Stimulated activated CD4-positive, alpha-beta T cell treated with anti-CD3 and anti-CD28 coated beads, Interleukin-12 subunit alpha, Interleukin-12 subunit beta, amount 100 ng/mL, for 4 hours (primary cell): Measurements from ENCODE around the gene PPP1R13B.

Experiments used
- DNase-seq: peaks from one replicate; pipeline ENCODE4 v3.0.0-alpha.2; 2020

Gene PPP1R13B

GRCh38 chr14:103708750-103709187 lies 138.6 kb downstream of the PPP1R13B start:
- DNase-seq = no peak

DNA sequence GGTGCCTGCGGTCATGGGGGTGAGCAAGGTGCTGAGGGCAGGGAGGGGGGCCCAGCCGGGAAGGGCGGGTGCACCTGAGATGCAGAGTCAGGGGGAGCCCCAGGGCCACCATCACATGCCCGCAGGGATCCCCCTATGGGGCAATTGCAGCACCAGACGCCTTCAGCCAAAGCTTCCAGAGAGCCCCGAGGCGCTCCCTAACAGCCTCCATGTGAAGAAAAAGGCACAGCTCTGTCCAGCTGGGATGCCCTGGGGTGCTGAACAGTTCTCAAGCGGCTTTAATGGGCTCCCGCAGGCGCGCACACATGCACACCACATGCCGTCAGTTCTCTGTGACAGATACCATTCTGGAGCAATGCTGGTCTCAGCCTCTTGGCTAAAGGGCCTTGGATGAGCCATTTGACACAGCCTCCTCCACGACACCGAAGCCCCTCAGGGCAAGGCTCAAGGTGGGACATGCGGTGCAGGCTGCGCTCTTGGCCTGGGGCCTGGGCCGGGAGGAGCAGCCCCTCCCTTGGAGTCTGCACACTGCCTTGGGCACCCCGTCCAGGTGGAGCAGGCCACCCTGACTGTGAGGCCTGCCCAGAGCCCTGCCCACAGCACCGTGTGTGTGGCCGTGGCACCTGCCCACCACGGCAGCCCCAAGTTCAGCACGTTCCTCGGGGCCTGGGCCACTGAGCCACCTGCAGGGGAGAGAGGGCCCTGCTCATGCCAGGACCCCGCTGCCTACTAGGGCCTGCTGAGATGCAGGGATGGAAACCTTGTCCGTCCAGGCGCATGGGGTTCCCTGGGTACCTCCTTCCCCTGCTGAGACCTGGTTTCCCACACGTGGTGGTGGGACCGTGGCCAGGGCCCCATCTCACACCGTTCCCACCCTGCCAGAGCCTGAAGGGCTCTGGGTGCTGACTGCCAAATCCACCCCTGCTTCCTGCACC lies 139.8 kb downstream of the PPP1R13B start:
- DNase-seq = no peak

DNA sequence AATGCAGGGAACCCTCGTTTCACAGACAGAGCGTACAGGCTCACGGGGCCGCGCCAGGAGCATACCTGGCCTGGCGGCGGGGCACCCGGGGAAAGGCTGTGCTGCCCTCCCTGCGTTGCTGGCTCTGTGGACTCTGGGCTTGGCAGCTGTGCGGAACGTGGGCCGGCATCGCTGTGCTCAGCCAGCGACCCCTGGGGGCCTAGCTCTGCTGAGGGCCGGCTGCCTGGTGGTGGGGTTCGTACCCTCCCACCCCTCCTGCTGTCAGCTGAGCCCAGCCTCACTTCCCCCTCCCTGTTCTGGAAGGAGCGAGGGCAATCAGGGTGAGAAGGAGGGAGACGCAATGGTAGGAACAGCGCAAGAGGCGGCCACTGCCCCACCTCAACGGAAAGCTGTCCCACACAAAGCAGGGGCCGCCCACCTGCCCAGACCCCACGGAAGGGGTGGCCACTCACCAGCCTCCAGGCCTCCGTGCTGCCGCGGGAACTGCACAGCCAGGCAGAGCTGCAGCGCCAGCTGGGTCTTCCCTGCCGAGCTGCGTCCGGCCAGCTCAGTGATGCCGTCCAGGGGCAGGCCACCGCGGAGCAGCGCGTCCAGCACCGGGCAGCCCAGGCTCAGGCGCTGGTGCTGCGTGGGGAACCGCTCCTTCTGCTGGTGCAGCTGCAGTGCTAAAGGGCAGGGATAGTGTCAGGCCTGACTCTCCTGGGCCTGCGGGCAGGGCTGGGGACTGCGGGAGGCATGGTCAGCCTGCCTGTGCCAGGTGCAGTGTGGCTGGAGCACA lies 140.6 kb downstream of the PPP1R13B start:
- no peak for DNase-seq

DNA sequence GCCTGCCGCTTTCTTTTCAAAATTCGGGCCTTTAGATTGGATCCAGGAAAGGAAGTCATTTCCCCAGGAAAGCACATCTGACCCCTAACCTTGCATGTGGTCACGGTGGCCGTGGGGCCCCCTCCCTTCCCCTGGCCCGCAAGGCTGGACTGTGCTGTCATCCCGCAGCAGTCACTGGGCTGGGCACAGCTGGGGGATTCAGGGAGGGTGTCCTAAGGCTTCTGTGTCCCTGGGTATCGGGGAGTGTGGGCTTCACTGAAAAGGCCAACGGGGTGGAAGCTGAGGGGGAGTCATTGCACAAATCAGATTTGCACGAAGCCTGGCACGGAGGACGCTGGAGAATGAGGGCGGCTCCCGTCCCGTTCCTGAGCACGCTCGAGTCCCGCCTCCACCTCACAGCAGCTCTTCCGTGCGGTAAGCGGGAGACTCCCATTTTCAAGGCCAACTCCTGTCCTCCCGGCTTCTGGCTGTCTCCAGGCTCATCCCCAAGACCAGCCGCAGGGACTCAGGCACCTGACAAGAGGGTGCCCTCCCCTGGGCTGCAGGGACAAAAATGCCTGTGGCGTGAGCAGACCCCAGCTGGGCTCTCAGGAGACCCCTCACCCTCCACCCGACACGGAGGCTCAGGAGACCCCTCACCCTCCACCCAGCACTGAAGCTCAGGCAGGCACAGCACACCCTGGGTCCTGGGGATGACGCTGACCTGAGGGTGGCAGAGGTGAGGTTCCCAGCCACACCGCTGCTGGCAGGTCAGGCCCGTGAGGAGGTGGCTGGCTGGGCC lies 141.7 kb downstream of the PPP1R13B start:
- no peak for DNase-seq

- DNase-seq = no peak
These were observed 142.3 kb downstream of the PPP1R13B start for GRCh38 chr14:103705118-103705503.

- no peak for DNase-seq
These were observed 142.7 kb downstream of the PPP1R13B start for GRCh38 chr14:103704708-103705107.

GRCh38 chr14:103703433-103704385 lies 143.7 kb downstream of the PPP1R13B start:
- no peak for DNase-seq

GRCh38 chr14:103702497-103703432 lies 144.6 kb downstream of the PPP1R13B start:
- DNase-seq = no peak

GRCh38 chr14:103702095-103702494 lies 145.3 kb downstream of the PPP1R13B start:
- no peak for DNase-seq

GRCh38 chr14:103700753-103701490 lies 146.5 kb downstream of the PPP1R13B start:
- DNase-seq = no peak

DNA sequence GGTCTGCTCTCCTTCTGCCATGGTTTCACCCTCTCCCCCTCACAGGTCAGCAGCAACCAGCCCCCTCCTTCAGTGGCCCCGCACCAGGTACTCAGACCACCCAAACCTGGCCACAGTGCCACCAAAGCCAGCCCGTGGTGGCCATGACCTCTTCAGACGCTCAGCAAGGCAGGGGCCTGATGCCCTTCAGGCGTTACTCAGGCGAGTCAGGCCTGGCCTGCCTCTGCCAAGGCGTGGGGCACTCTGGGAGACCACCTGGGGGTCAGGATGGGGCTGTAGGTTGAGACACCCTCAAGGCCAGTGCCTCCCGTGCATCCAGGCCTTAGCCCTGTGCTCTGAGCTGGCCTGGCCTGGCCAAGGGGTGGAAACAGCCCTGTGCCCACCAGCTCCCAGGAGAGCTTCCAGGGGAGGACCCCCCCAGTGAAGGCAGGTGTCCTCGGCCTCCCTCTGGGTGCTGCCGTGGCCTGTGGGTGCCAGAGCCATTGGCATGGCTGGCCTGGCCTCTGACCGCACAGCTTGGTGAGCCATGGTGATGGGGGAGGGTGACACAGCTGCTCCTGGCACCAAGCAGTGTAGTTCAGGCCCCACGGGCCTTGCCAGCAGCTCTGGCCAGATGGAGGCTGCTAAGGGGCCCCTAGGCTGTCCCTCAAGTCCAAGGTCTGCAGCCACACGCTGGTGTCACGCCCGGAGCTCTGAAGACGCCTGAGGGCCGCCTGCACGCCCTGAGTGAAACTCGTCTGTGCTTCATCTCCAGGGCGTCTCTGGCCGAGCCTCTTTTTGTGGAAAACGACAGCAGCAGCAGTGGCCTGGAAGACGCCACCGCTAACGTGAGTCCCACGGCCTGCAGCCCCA lies 147.2 kb downstream of the PPP1R13B start:
- no peak for DNase-seq

DNA sequence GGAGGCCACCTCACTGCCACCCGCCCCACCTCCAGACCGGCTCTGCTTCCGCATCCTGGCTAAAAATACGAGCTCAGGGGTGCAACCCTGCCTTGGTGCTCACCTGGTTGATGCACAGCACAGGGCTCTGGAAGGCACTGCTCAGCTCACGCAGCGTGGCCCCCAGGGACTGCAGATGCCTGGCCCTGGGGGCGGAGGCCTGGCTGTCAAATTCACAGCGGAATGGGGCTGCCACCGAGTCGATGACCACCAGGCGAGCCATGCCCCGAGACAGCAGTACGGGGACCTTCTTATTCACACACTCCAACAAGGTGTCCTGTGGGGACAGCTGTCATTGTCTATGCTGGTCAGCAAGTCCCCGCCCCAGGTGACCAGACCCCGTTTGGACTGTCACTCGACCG lies 148.1 kb downstream of the PPP1R13B start:
- no peak for DNase-seq

GRCh38 chr14:103698380-103699260 lies 148.8 kb downstream of the PPP1R13B start:
- no peak for DNase-seq

- DNase-seq = no peak
These were observed 149.6 kb downstream of the PPP1R13B start for GRCh38 chr14:103697603-103698379.

GRCh38 chr14:103697206-103697602 lies 150.2 kb downstream of the PPP1R13B start:
- DNase-seq = no peak

DNA sequence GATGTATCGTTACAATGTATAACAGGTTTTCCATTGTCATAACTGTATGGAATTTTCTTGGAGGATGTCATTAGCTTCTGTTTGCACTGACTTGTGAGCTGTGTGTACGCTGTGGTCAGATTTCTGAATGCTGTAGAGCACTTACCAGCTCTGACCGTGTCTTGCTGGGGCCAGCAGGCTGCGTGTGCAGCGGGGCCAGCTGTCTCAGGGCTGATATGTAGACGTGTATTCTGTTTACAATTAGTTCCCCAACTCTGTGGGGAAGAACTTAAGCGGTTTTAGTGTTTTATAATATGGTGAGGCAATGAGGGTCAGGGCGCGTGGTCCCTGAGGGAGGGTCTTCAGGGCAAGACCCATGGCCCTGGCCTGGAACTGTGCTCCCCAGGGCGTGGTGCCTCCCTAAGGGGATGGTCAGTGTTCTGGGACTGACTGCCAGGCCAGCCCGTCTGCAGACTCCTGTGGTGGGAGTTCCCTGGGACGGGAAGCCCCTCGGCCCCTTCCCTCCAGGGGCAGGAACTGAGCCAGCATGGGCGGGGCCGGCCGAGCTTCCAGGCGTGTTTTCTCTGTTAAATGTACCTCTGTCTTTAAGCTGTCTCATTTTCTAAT lies 150.8 kb downstream of the PPP1R13B start:
- no peak for DNase-seq

DNA sequence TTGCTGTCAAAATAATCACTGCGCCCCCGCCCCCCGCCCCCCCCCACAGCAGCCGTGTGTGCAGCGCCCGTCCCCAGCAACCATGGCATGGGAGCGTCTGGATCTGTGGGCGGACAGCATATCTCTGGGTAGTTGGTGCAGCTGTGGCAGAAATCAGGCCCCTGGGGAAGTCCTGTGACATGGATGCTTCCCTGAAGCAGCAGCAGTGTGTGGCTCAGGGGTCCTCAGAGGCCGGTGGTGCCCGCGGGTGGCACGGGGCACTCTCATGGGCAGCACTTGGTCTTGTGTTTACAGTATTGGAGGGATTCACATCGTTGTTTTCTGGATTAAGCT lies 151.3 kb downstream of the PPP1R13B start:
- DNase-seq = no peak
